Keratinocyte (primary cell): ENCODE data around the gene LCE2B.
"Not testable (repeated sequence)": the region's sequence is repeated elsewhere in the genome, so short reads cannot be mapped to it uniquely, and the experiment has no call there.

Experiments used
- EZH2 ChIP-seq: IDR thresholded peaks from one replicate; pipeline ENCODE4 v1.6.1; 2012; ENCODE audit warnings: inconsistent platforms, mild to moderate bottlenecking, low read length, moderate library complexity
- TF ChIP-seq, protein P1 (sequence below), 3 experiments: IDR thresholded peaks in 1 of 3; conservative IDR thresholded peaks in 1 of 3; optimal IDR thresholded peaks in 1 of 3; 2 replicates in 2 of 3; 3 replicates in 1 of 3; pipeline versions ENCODE3 to v1.5.1; 2011; ENCODE audit warnings: low read length in 3 of 3, mild to moderate bottlenecking in 3 of 3, moderate library complexity in 2 of 3, control low read depth in 1 of 3, inconsistent platforms in 1 of 3; ENCODE audit not compliant: insufficient read depth in 2 of 3; ENCODE audit errors: extremely low read depth in 1 of 3

DNA sequence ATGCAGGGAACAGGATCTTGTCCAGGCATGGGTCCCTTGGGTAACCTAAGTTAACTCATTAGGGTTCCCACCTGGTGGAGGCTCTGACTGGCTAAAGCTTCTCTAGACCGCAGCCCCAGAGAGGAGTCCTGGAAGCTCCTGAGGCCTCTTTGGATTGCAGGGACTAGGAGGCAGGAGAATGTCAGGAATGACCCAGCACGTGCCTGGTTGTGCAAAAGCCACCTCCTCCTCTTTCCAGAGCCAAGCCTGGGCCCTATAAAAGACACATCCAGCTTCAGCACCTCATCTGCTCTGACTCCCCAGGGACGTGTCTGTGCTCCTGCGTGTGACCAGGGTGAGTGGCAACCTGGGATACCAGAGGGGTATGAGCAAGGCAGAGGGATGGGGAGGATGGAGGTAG lies at the start of gene LCE2B:
- TF ChIP-seq, protein P1, sequence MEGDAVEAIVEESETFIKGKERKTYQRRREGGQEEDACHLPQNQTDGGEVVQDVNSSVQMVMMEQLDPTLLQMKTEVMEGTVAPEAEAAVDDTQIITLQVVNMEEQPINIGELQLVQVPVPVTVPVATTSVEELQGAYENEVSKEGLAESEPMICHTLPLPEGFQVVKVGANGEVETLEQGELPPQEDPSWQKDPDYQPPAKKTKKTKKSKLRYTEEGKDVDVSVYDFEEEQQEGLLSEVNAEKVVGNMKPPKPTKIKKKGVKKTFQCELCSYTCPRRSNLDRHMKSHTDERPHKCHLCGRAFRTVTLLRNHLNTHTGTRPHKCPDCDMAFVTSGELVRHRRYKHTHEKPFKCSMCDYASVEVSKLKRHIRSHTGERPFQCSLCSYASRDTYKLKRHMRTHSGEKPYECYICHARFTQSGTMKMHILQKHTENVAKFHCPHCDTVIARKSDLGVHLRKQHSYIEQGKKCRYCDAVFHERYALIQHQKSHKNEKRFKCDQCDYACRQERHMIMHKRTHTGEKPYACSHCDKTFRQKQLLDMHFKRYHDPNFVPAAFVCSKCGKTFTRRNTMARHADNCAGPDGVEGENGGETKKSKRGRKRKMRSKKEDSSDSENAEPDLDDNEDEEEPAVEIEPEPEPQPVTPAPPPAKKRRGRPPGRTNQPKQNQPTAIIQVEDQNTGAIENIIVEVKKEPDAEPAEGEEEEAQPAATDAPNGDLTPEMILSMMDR (optimal IDR thresholded peaks at IDR 0.05 in 1 of 3, IDR thresholded peaks at IDR 0.05 in 1 of 3, conservative IDR thresholded peaks at IDR 0.05 in 1 of 3; ENCODE audit: extremely low read depth in 1 of 3, insufficient read depth in 2 of 3, low read length in 3 of 3), result not testable (repeated sequence)
- TF ChIP-seq EZH2, result not testable (repeated sequence)
